Activated CD4-positive, CD25-positive, alpha-beta regulatory T cell treated with anti-CD3 and anti-CD28 coated beads, Interleukin-2, amount 50 U/mL, for 16 hours (primary cell): ENCODE results near the gene MRPL28.
"Not testable (repeated sequence)": the region's sequence is repeated elsewhere in the genome, so short reads cannot be mapped to it uniquely, and the experiment has no call there.

Experiments
- DNase-seq: peaks from one replicate; pipeline ENCODE4 v3.0.0-alpha.2; 2020; ENCODE audit warnings: low read depth, low spot score

Gene MRPL28

DNA sequence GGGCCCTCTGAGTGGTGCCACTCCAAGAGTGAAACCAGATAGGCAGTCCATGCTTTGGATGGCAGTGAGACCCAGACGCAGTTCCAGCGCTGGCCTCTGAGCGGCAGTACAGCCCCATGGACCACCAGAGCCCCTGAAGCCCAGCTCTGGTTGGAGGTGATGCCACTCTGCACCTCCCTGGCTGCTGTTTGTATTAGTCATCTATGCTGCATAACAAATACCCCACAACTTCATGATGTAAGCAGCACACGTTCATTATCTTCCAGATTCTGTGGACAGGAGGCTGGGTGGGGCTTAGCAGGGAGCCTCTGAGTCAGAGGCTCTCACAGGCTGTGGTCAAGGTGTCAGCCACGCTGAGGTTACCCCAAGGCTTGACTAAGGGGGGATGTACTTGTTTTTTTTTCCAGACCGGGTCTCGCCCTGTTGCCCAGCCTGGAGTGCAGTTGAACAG lies 21.6 kb upstream of the MRPL28 start:
- peak; percentile 39 for DNase-seq

GRCh38 chr16:389352-389751 lies 19.0 kb upstream of the MRPL28 start:
- DNase-seq = no peak

- not testable (repeated sequence) for DNase-seq
Observed at GRCh38 chr16:387761-388666, 17.7 kb upstream of the MRPL28 start.

DNA sequence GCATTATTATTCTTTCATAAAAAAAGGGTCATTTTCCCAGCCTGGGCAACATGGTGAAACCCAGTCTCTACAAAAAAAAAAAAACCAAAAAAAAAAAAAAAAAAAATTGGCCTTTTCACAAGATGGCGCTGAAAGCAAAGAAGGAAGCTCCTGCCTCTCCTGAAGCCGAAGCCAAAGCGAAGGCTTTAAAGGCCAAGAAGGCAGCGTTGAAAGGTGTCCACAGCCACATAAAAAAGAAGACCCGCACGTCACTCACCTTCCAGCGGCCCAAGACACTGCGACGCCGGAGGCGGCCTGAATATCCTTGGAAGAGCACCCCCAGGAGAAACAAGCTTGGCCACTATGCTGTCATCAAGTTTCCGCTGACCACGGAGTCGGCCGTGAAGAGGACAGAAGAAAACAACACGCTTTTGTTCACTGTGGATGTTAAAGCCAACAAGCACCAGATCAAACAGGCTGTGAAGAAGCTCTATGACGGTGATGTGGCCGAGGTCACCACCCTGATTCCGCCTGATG lies 16.4 kb upstream of the MRPL28 start:
- no peak for DNase-seq

GRCh38 chr16:383326-384051 lies 13.2 kb upstream of the MRPL28 start:
- no peak for DNase-seq

GRCh38 chr16:381789-382717 lies 11.7 kb upstream of the MRPL28 start, which contains the start of gene PGAP6:
PGAP6 (minus strand) TSS chr16:381978; CDS start chr16:381821, 157 bp downstream.
- DNase-seq = peak; percentile 44

- no peak for DNase-seq
Observed at GRCh38 chr16:381012-381788, 10.9 kb upstream of the MRPL28 start.

- DNase-seq = no peak
Observed at GRCh38 chr16:380762-381011, 10.3 kb upstream of the MRPL28 start.

DNA sequence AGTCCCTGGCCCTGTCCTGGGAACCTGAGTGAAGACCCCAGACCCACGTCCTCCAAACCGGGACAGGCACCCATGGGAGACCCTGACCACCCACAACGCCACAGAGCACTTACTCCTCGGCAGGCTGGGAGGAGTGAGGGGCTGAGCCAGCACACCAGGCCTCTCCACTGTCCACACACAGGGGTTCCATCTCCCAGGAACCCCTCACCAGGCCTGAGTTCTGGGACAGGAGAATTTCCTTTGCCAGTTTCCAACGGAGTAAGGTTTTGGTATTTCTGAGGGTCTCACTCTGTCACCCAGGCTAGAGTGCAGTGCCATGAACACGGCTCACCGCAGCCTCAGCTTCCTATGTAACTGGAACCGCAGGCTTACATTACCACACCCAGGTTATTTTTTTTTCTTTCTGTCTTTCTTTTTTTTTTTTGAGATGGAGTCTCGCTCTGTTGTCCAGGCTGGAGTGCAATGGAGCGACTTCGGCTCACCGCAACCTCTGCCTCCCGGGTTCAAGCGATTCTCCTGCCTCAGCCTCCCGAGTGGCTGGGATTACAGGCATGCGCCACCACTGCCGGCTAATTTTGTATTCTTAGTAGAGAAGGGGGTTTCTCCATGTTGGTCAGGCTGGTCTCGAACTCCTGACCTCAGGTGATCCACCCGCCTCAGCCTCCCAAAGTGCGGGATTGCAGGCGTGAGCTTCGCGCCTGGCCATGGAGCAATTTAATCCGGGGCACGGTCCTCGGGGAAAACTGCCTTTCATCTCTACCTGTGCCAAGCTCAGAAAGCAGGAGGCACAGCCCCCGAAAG lies 9.8 kb upstream of the MRPL28 start:
- DNase-seq = no peak

GRCh38 chr16:379183-379960 lies 9.0 kb upstream of the MRPL28 start:
- no peak for DNase-seq

DNA sequence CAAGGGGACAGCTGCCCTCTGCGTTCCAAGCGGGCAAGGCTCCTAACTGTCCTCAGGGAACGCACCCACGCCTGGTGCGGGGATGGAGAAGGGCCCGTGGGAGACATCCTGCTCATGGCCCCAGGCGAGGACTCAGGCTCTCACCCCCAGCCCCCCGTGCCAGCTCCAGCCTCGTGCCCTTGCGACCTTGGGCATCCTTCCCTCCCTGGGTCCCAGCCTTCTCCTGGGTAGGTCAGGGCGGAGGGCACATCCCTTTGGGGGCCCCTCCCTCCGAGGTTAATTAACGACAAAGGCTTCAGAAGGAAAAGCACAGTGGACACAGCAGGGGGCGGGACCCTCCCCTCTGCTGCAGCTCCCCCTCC lies 8.5 kb upstream of the MRPL28 start:
- DNase-seq = no peak

DNA sequence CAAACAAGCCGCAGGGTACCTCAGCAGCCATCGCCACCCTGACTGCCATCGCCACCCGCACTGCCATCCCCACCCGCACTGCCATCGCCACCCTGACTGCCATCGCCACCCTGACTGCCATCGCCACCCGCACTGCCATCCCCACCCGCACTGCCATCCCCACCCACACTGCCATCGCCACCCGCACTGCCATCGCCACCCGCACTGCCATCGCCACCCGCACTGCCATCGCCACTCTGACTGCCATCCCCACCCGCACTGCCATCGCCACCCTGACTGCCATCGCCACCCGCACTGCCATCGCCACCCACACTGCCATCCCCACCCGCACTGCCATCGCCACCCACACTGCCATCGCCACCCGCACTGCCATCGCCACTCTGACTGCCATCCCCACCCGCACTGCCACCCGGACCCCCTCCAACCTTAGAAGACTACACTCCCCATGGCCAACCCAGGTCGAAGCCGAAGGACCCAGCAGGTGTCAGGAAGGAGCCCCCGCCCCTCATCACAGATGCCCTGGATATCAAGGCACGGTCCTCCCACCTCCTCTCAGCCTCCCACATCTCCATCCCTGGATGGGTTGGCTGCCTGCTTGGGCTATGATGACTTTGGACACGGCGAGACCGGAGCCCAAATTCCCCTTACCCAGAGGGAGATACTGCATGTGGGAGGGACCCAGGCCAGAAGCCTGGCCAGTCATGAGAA lies 7.9 kb upstream of the MRPL28 start:
- DNase-seq = not testable (repeated sequence)

DNA sequence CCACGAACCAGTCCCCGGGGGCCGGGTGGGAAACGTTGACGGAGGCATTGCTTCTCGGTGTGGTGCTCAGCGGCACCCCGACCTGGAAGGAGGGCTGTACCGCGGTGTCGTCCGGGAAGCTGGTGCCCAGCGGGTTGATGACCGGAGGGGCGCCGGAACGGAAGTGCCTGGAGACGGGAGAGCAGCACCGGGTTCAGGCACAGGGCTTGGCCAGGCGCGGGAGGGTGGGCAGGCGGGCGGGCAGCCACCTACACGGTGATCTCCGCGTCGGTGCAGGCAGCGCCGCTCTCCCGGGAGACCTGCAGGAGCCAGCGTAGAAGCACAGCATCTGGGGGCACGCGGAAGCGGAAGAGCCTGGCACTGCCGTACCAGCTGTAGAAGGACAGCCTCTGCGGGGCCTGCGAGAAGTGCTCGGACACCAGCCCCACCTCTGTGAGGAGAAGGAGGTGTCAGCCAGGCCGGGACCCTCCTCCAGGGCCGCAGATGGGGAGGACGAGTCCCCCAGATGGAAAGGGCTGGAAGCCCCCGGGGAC lies 7.1 kb upstream of the MRPL28 start:
- DNase-seq = no peak

- no peak for DNase-seq
Observed at GRCh38 chr16:376817-377418, 6.6 kb upstream of the MRPL28 start.

- no peak for DNase-seq
Observed at GRCh38 chr16:375927-376816, 5.8 kb upstream of the MRPL28 start.

DNA sequence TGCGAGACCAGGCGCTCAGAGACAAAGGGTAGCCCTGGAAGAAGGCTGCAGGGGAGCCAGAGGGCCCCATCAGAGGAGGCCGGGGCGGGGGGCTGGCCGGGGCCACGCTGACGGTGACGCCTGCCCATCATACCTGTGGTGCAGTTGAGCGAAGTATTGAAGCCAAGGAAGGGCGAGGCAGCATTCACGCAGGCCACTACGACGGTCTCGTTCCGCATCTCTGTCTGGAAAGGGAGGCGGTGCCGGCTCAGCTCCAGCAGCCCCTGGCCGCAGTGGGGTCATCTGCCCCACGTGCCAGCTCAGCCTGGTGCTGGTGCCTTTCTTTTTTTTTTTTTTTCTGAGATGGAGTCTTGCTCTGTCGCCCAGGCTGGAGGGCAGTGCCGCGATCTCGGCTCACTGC lies 4.9 kb upstream of the MRPL28 start:
- no peak for DNase-seq

- DNase-seq = no peak
Observed at GRCh38 chr16:374616-374926, 4.2 kb upstream of the MRPL28 start.
